ENCODE data around the gene UBE2L3.
"Not testable (repeated sequence)": the region's sequence is repeated elsewhere in the genome, so short reads cannot be mapped to it uniquely, and the experiment has no call there.

Gene UBE2L3

GRCh38 chr22:21567456-21568346 lies at the start of gene UBE2L3:
Gene UBE2L3, plus strand, starts transcription at chr22:21567714. Its CDS starts 31 bp downstream, at chr22:21567745.
- peak within 1 kb of the TSS; percentile 89 for H3K4me3 ChIP-seq (replicated peaks; ENCODE audit: low read depth, low read length)
- TF ChIP-seq CTCF (IDR thresholded peaks at IDR 0.05; ENCODE audit: low read length, missing control alignments): no peak
- peak; percentile 74 for DNase-seq (ENCODE audit: low read depth)

GRCh38 chr22:21526705-21527500 lies 40.6 kb upstream of the UBE2L3 start:
- H3K4me3 ChIP-seq (replicated peaks; ENCODE audit: low read depth, low read length); DNase-seq (ENCODE audit: low read depth): not testable (repeated sequence)

- not testable (repeated sequence) for H3K4me3 ChIP-seq (replicated peaks; ENCODE audit: low read depth, low read length); DNase-seq (ENCODE audit: low read depth)
Observed at GRCh38 chr22:21531525-21531924, 36.0 kb upstream of the UBE2L3 start.

- H3K4me3 ChIP-seq (replicated peaks; ENCODE audit: low read depth, low read length); DNase-seq (ENCODE audit: low read depth): not testable (repeated sequence)
Observed at GRCh38 chr22:21532863-21533648, 34.5 kb upstream of the UBE2L3 start.

- not testable (repeated sequence) for H3K4me3 ChIP-seq (replicated peaks; ENCODE audit: low read depth, low read length); DNase-seq (ENCODE audit: low read depth)
Observed at GRCh38 chr22:21539862-21540261, 27.7 kb upstream of the UBE2L3 start.

GRCh38 chr22:21544432-21545322 lies 22.8 kb upstream of the UBE2L3 start:
- H3K4me3 ChIP-seq (replicated peaks; ENCODE audit: low read depth, low read length); DNase-seq (ENCODE audit: low read depth): not testable (repeated sequence)

- not testable (repeated sequence) for DNase-seq (ENCODE audit: low read depth); H3K4me3 ChIP-seq (replicated peaks; ENCODE audit: low read depth, low read length)
Observed at GRCh38 chr22:21549558-21549957, 18.0 kb upstream of the UBE2L3 start.

- not testable (repeated sequence) for DNase-seq (ENCODE audit: low read depth); H3K4me3 ChIP-seq (replicated peaks; ENCODE audit: low read depth, low read length)
Observed at GRCh38 chr22:21550008-21550677, 17.4 kb upstream of the UBE2L3 start.

GRCh38 chr22:21550678-21551047 lies 16.9 kb upstream of the UBE2L3 start:
- not testable (repeated sequence) for DNase-seq (ENCODE audit: low read depth)

GRCh38 chr22:21551361-21551760 lies 16.2 kb upstream of the UBE2L3 start, which contains the start of gene RIMBP3C:
Gene RIMBP3C, minus strand, starts transcription at chr22:21551461. Its CDS starts 485 bp downstream, at chr22:21550976.
- not testable (repeated sequence) for H3K4me3 ChIP-seq (replicated peaks; ENCODE audit: low read depth, low read length); DNase-seq (ENCODE audit: low read depth)

More at GRCh38 chr22:21550678-21551047, 16.9 kb upstream of the UBE2L3 start:
- not testable (repeated sequence) for H3K4me3 ChIP-seq (replicated peaks; ENCODE audit: low read depth, low read length)

GRCh38 chr22:21559345-21560125 lies 8.0 kb upstream of the UBE2L3 start:
- not testable (repeated sequence) for H3K4me3 ChIP-seq (replicated peaks; ENCODE audit: low read depth, low read length); DNase-seq (ENCODE audit: low read depth)

GRCh38 chr22:21560657-21561056 lies 6.9 kb upstream of the UBE2L3 start:
- DNase-seq (ENCODE audit: low read depth): not testable (repeated sequence)

More at GRCh38 chr22:21560657-21561056, 6.9 kb upstream of the UBE2L3 start:
- H3K4me3 ChIP-seq (replicated peaks; ENCODE audit: low read depth, low read length): not testable (repeated sequence)
